GM12878 (cell line): ENCODE data around the gene SLC12A7. TPM values are rescaled to one million over a fixed set of nuclear protein-coding genes. Genes with fewer than 3 reads are reported as not detected.

ENCODE experiments used
- ATAC-seq: fragments of 200-7000 bp; cut with Tn5 transposase; 3 replicates; pipeline ENCODE4 v1.9.1; 2020; ENCODE audit warnings: mild to moderate bottlenecking, moderate library complexity
- BruUV-seq: library from RNA; stranded (reverse); fragments of 400-500 nt; replicated peaks from 2 replicates; lab custom pipeline; 2021; lab: Mats Ljungman, UMichigan
- CTCF ChIA-PET: fragments of 300-600 bp; sonication (Branson Sonifier 250); formaldehyde crosslinking; extraction: SDS; loops from one replicate; lab custom pipeline; 2021; ENCODE audit warnings: inconsistent platforms; lab: Yijun Ruan, JAX
- POLR2A ChIA-PET: fragments of 350-600 bp; formaldehyde crosslinking; extraction: SDS; loops from one replicate; lab custom pipeline; 2021; ENCODE audit warnings: inconsistent platforms; lab: Charles Lee
- RAD21 ChIA-PET: fragments of 300-600 bp; sonication (Branson Sonifier 250); formaldehyde crosslinking; loops from one replicate; lab custom pipeline; 2023; ENCODE audit warnings: antibody characterized with exemption; ENCODE audit not compliant: unreplicated experiment; lab: Charles Lee
- SMC1A ChIA-PET: fragments of 300-600 bp; sonication (Branson Sonifier 250); formaldehyde crosslinking; loops from one replicate; lab custom pipeline; 2023; ENCODE audit not compliant: unreplicated experiment, uncharacterized antibody; lab: Charles Lee
- DNase-seq: peaks from one replicate; pipeline ENCODE4 v3.0.0-alpha.2; 2011; ENCODE audit warnings: low read depth, low spot score
- FAIRE-seq: peaks from 3 replicates; lab custom pipeline; 2011; peaks lifted over from hg19 to GRCh38; lab: Jason Lieb, UNC
- H2AFZ ChIP-seq: 2 replicates; pipeline ENCODE4 v1.6.0; 2011; ENCODE audit warnings: low read depth, low read length, control low read depth; ENCODE audit not compliant: control insufficient read depth
- H3K27ac ChIP-seq: 2 replicates; pipeline ENCODE4 v1.5.1; 2011; ENCODE audit warnings: control low read depth; ENCODE audit not compliant: control insufficient read depth, insufficient read depth
- H3K27me3 ChIP-seq, 2 experiments: replicated peaks in 1 of 2; 2 replicates each; pipeline versions ENCODE4 v1.6.0 to v1.6.1; 2011; ENCODE audit warnings: low read length in 1 of 2; ENCODE audit not compliant: control insufficient read depth in 2 of 2, insufficient read depth in 2 of 2
- H3K36me3 ChIP-seq, 2 experiments: 2 replicates each; pipeline ENCODE4 v1.5.1; 2011; ENCODE audit warnings: low read length in 1 of 2; ENCODE audit not compliant: control insufficient read depth in 2 of 2, insufficient read depth in 2 of 2
- H3K4me1 ChIP-seq: 2 replicates; pipeline ENCODE4 v1.6.1; 2011; ENCODE audit warnings: mild to moderate bottlenecking, low read length, moderate library complexity, mixed read lengths; ENCODE audit not compliant: control insufficient read depth, insufficient read depth
- H3K4me2 ChIP-seq: 2 replicates; pipeline ENCODE4 v1.6.0; 2011; ENCODE audit warnings: control low read depth; ENCODE audit not compliant: control insufficient read depth, insufficient read depth
- H3K4me3 ChIP-seq: fragments of 200-600 bp; sonication (generic); 2 replicates; pipeline ENCODE4 v1.5.1; 2016
- H3K79me2 ChIP-seq: 2 replicates; pipeline ENCODE4 v1.6.0; 2011; ENCODE audit warnings: low read length; ENCODE audit not compliant: control insufficient read depth, insufficient read depth
- H3K9ac ChIP-seq: 2 replicates; pipeline ENCODE4 v1.8.0; 2011; ENCODE audit warnings: low read length, control low read depth, mixed read lengths; ENCODE audit not compliant: control insufficient read depth, insufficient read depth
- H3K9me3 ChIP-seq: replicated peaks from 3 replicates; pipeline ENCODE4 v1.5.1; 2011; ENCODE audit warnings: mild to moderate bottlenecking, low read length; ENCODE audit not compliant: control insufficient read depth, insufficient read depth
- H4K20me1 ChIP-seq: 2 replicates; pipeline ENCODE4 v1.6.0; 2011; ENCODE audit not compliant: control insufficient read depth, insufficient read depth
- ASH2L ChIP-seq: fragments of 300-600, 200-600 bp; sonication (generic); IDR thresholded peaks from 2 replicates; pipeline ENCODE4 v1.6.1; 2017; ENCODE audit warnings: low read depth, mild to moderate bottlenecking, borderline replicate concordance
- BCL11A ChIP-seq: IDR thresholded peaks from 2 replicates; pipeline ENCODE4 v1.6.1; 2011; ENCODE audit warnings: low read depth, low read length
- BMI1 ChIP-seq: fragments of 450-650 bp; IDR thresholded peaks from 2 replicates; pipeline ENCODE4 v1.6.1; 2016; ENCODE audit warnings: mild to moderate bottlenecking, moderate library complexity, borderline replicate concordance
- CREB1 ChIP-seq: IDR thresholded peaks from 2 replicates; pipeline ENCODE4 v1.6.1; 2012; ENCODE audit warnings: low read depth, mild to moderate bottlenecking, inconsistent platforms
- EP300 ChIP-seq, 2 experiments: fragments of 150-350 bp in 1 of 2; IDR thresholded peaks; 2 replicates each; pipeline ENCODE4 v1.6.1; 2011 to 2012; ENCODE audit warnings: low read depth in 2 of 2, low read length in 2 of 2, borderline replicate concordance in 1 of 2, improper control_type of control experiment in 1 of 2, inconsistent platforms in 1 of 2; ENCODE audit not compliant: control insufficient read depth in 1 of 2
- IRF4 ChIP-seq: IDR thresholded peaks from 2 replicates; pipeline ENCODE4 v1.6.1; 2011; ENCODE audit warnings: low read depth, low read length
- PAX8 ChIP-seq: fragments of 450-650 bp; IDR thresholded peaks from 2 replicates; pipeline ENCODE4 v1.6.1; 2017; ENCODE audit warnings: mild to moderate bottlenecking, moderate library complexity
- POLR2A ChIP-seq: IDR thresholded peaks from 2 replicates; pipeline ENCODE4 v1.6.1; 2011; ENCODE audit warnings: low read depth, mild to moderate bottlenecking, low read length
- SPI1 ChIP-seq: IDR thresholded peaks from 2 replicates; pipeline ENCODE4 v1.6.1; 2011; ENCODE audit warnings: low read depth, mild to moderate bottlenecking, low read length, moderate library complexity, borderline replicate concordance; ENCODE audit not compliant: insufficient read depth
- WRNIP1 ChIP-seq: IDR thresholded peaks from 2 replicates; pipeline ENCODE4 v1.6.1; 2011; ENCODE audit warnings: low read depth, low read length, improper control_type of control experiment, borderline replicate concordance
- ZNF384 ChIP-seq: IDR thresholded peaks from 2 replicates; pipeline ENCODE4 v1.6.1; 2012; ENCODE audit warnings: low read depth, mild to moderate bottlenecking, low read length, improper control_type of control experiment, borderline replicate concordance
- ZNF622 ChIP-seq: fragments of 450-650 bp; IDR thresholded peaks from 2 replicates; pipeline ENCODE4 v1.6.1; 2017; ENCODE audit warnings: mild to moderate bottlenecking, inconsistent platforms
- WGBS: methylation state at CpG from one replicate; pipeline ENCODE4 v1.1.6; 2016; ENCODE audit warnings: low lambda C conversion rate; ENCODE audit not compliant: insufficient replicate concordance, insufficient coverage; ENCODE audit errors: missing lambda C conversion rate; 5-methylcytosine and 5-hydroxymethylcytosine counted together
- in situ Hi-C: fragments of 300-500 bp; cut with MboI; formaldehyde crosslinking; loops from 9 replicates; pipeline ENCODE4 v1.14.3; 2018; ENCODE audit warnings: mixed read lengths
- intact Hi-C: fragments of 100-400 bp; cut with micrococcal nuclease; formaldehyde crosslinking; loops from one replicate; pipeline ENCODE4 v1.14.2; 2022; ENCODE audit not compliant: unreplicated experiment
- polyA plus RNA-seq, 11 experiments: library from polyadenylated mRNA; depleted of rRNA in 4 of 11; unstranded in 6 of 11; stranded (reverse) in 5 of 11; fragments of >200 nt; fragmentation: Nextera tagmentation in 4 of 11; fragmentation: Illumina TruSeq in 1 of 11; extraction: Ambion mirVana in 4 of 11; extraction: Trizol in 1 of 11; gene quantifications; 1 replicate in 1 of 11; 2 replicates in 10 of 11; pipeline versions ENCODE4 v1.2.1 to v1.2.3, GENCODE V29; 2011 to 2016; ENCODE audit warnings: inconsistent platforms in 2 of 11, missing spikeins in 2 of 11, low read depth in 1 of 11
- total RNA-seq, 4 experiments: library from RNA; depleted of rRNA in 3 of 4; stranded (reverse); fragments of >200 nt in 3 of 4; fragmentation: Illumina TruSeq in 1 of 4; extraction: Trizol in 1 of 4; gene quantifications; 2 replicates each; pipeline versions ENCODE4 v1.2.1 to v1.2.3, GENCODE V29; 2013 to 2021
- TF ChIP-seq, protein P1 (sequence below): fragments of 450-650 bp; conservative IDR thresholded peaks from 2 replicates; pipeline ENCODE4 v1.6.1; 2017; ENCODE audit warnings: mild to moderate bottlenecking, moderate library complexity
- TF ChIP-seq, protein P2 (sequence below): IDR thresholded peaks from 2 replicates; pipeline ENCODE4 v1.6.1; 2012; ENCODE audit warnings: mild to moderate bottlenecking, low read depth, low read length
- TF ChIP-seq, protein P3 (sequence below): IDR thresholded peaks from 2 replicates; pipeline ENCODE4 v1.6.1; 2011; ENCODE audit warnings: borderline replicate concordance, low read depth, mild to moderate bottlenecking, moderate library complexity, mixed read lengths, low read length; ENCODE audit not compliant: insufficient read depth; ENCODE audit errors: extremely low read length
- TF ChIP-seq, protein P4 (sequence below): IDR thresholded peaks from 2 replicates; pipeline ENCODE4 v1.6.1; 2012; ENCODE audit warnings: low read depth, low read length, improper control_type of control experiment

SLC12A7 gene
- total and polyA plus RNA-seq, 10 of the 15 experiments (the other 5 are each of a cell fraction or from before 2014, with no cell fraction given): 0.10 to 10.0 (median 2.9) TPM

DNA sequence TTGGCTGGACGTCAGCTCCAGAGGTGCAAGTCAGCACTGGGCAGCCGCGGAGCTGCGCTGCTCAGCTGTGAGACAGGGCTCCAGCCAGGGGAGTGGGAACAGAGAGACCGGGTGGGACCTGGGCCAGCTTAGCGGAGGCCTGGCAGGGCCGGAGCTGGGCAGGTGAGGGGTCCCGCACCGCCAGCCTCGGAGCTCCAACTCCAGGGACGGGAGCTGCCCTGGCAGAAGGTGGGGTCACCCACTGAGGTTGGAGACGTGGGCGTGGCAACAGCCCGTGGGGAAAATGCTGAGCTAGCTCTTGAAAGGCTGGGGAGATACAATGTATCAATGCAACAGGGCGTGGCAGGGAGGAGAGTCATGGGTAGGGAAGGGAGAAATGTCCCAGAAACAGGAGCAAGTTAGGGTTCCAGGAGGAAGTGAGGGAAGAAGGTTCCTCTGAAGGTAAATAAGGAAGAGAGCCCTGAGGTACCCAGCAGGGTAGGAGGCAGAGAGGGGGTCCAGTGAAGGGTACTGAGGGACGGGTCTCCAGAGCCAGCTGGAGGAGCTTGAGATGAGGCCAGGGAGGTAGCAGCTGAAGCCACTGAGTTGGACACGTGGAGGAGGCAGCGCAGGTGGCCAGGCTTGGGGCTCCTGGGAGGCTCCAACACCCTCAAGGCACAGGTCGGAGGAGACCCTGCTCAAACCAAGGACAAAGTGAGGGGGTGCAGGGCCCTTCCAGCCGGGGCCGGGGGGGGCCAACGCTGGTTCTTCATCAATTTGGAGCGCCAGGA lies 104.0 kb downstream of the SLC12A7 start (continued):
- no peak for TF ChIP-seq BMI1
- TF ChIP-seq WRNIP1: no peak
- TF ChIP-seq, all 136 proteins: peak for 0

DNA sequence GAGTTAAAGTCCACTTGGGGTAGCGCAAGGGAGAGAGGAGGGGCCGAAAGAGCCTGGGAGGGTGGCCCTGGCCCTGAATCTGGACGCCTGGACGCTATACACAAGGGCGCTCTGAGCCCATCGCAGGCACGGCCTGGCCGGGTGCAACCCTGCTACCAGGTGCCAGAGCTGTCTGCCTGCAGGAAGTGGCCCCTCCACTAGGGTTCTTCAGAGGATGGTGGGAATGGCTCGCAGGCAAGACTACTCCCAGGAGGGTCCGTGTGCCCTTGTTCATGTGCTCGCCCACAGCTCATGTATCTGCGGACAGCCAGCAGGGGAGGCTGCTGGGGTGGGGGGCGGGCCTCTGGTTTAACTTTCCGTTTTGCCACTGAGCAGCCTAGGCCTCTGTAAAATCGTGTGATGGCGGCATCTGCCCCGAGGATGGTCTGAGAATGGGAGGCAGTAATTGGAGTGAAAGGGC lies 104.6 kb downstream of the SLC12A7 start:
- RAD21 ChIA-PET: no interaction called here
- Histone ChIP-seq H3K9ac (no peak overlapping the region), H2AFZ (no peak overlapping the region), H3K4me1 (no peaks in the 10 kb centered on the region), H3K4me2 (no peak overlapping the region), H4K20me1 (no peaks in the 10 kb centered on the region), H3K27ac (no peak overlapping the region), H3K36me3 (no peaks in the 10 kb centered on the region), H3K9me3 (no peaks in the 10 kb centered on the region), H3K79me2 (no peaks in the 10 kb centered on the region), H3K27me3 (peaks cover 7 to 11% of the 10 kb centered on the region in 2 experiments; a peak in 3 of 4 replicates), H3K4me3 (no peak overlapping the region)
- 39% methylated on average over 16 of the region's 17 CpGs for WGBS
- no peak for DNase-seq
- intact Hi-C loops: no loop called here
- in situ Hi-C loops: no loop called here
- CTCF ChIA-PET: interaction anchor here (1.4 kb wide), 1 partner anchor 133 kb away, joined by 4 read pairs; no protein-coding TSS in a partner anchor
- SMC1A ChIA-PET: no interaction called here
- BruUV-seq: no TSS peak
- ATAC-seq: no peak
- FAIRE-seq: no peak
- POLR2A ChIA-PET: no interaction called here
- TF ChIP-seq SPI1: no peak
- TF ChIP-seq CREB1: no peak
- TF ChIP-seq, protein P1, sequence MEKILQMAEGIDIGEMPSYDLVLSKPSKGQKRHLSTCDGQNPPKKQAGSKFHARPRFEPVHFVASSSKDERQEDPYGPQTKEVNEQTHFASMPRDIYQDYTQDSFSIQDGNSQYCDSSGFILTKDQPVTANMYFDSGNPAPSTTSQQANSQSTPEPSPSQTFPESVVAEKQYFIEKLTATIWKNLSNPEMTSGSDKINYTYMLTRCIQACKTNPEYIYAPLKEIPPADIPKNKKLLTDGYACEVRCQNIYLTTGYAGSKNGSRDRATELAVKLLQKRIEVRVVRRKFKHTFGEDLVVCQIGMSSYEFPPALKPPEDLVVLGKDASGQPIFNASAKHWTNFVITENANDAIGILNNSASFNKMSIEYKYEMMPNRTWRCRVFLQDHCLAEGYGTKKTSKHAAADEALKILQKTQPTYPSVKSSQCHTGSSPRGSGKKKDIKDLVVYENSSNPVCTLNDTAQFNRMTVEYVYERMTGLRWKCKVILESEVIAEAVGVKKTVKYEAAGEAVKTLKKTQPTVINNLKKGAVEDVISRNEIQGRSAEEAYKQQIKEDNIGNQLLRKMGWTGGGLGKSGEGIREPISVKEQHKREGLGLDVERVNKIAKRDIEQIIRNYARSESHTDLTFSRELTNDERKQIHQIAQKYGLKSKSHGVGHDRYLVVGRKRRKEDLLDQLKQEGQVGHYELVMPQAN: no peak
- no peak for TF ChIP-seq ASH2L
- TF ChIP-seq, protein P2, sequence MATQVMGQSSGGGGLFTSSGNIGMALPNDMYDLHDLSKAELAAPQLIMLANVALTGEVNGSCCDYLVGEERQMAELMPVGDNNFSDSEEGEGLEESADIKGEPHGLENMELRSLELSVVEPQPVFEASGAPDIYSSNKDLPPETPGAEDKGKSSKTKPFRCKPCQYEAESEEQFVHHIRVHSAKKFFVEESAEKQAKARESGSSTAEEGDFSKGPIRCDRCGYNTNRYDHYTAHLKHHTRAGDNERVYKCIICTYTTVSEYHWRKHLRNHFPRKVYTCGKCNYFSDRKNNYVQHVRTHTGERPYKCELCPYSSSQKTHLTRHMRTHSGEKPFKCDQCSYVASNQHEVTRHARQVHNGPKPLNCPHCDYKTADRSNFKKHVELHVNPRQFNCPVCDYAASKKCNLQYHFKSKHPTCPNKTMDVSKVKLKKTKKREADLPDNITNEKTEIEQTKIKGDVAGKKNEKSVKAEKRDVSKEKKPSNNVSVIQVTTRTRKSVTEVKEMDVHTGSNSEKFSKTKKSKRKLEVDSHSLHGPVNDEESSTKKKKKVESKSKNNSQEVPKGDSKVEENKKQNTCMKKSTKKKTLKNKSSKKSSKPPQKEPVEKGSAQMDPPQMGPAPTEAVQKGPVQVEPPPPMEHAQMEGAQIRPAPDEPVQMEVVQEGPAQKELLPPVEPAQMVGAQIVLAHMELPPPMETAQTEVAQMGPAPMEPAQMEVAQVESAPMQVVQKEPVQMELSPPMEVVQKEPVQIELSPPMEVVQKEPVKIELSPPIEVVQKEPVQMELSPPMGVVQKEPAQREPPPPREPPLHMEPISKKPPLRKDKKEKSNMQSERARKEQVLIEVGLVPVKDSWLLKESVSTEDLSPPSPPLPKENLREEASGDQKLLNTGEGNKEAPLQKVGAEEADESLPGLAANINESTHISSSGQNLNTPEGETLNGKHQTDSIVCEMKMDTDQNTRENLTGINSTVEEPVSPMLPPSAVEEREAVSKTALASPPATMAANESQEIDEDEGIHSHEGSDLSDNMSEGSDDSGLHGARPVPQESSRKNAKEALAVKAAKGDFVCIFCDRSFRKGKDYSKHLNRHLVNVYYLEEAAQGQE: no peak
- TF ChIP-seq, protein P3, sequence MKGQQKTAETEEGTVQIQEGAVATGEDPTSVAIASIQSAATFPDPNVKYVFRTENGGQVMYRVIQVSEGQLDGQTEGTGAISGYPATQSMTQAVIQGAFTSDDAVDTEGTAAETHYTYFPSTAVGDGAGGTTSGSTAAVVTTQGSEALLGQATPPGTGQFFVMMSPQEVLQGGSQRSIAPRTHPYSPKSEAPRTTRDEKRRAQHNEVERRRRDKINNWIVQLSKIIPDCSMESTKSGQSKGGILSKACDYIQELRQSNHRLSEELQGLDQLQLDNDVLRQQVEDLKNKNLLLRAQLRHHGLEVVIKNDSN: no peak
- TF ChIP-seq ZNF622: no peak
- TF ChIP-seq, protein P4, sequence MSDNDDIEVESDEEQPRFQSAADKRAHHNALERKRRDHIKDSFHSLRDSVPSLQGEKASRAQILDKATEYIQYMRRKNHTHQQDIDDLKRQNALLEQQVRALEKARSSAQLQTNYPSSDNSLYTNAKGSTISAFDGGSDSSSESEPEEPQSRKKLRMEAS: no peak
- no peak for TF ChIP-seq ZNF384
- no peak for TF ChIP-seq POLR2A
- TF ChIP-seq EP300 (IDR thresholded peaks at IDR 0.05; ENCODE audit: borderline replicate concordance in 1 of 2, control insufficient read depth in 1 of 2, low read depth in 2 of 2, low read length in 2 of 2): no peak
- TF ChIP-seq IRF4: no peak
- no peak for TF ChIP-seq PAX8
- TF ChIP-seq BCL11A: no peak
